Fibroblast of mammary gland (primary cell): ENCODE results near the gene GPR63.
"Not testable (repeated sequence)": the region's sequence is repeated elsewhere in the genome, so short reads cannot be mapped to it uniquely, and the experiment has no call there.

Source experiments
- DNase-seq: peaks from one replicate; pipeline ENCODE4 v3.0.0-alpha.2; 2010; ENCODE audit warnings: low read depth
- H3K4me3 ChIP-seq: 2 replicates; pipeline ENCODE4 v1.5.1; 2011; ENCODE audit warnings: low read depth, mild to moderate bottlenecking, low read length, moderate library complexity; ENCODE audit not compliant: control insufficient read depth
- TF ChIP-seq, protein P1 (sequence below): conservative IDR thresholded peaks from 2 replicates; pipeline ENCODE4 v1.5.1; 2011; ENCODE audit warnings: low read depth, low read length, inconsistent platforms; ENCODE audit not compliant: control insufficient read depth, insufficient read depth

Gene GPR63

DNA sequence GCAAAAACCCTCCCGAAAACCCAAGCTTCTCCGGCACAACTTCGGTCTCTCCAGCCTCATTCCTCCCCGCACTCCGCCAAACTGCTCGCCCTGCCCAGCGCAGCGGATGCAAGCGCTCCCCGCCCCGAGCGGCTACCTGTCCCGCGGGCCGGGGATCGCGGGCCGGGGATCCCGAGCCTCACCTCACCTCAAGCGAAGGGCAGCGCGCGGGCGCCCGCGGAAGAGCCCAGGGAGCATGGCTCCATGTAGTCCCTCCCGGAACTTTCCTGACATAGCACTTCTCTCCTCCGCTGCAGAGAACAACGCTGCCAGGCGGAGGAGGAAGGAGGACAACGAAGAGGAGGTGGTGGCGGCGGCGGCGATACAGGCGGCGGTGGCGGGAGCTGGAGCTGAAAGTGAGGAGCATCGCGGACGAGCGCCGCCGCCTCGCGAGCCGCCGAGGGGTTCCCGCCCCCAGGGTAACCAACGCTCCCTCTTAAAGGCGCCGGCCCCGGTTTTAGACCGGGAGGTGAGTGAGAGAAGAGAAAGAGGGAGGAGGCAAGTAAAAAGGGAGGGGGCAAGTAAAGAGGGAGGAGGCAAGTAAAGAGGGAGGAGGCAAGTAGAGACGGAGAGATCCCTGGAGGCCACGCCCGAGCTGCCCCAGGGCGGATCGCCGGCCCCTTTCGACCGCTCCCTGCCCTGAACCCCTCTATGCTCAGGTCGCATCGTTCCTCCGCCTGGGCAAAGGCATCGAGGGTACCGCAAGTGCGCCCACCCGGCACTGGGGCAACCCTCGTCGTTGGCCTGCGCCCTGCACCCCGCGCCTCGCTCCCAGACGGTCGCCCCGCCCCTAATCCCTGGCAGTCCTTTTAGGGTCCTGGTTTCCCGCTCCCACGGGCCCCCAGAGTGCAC is at the start of gene GPR63:
Gene GPR63, minus strand, starts transcription at position 397 of the 891 bp plus-strand sequence. CDS start 37,746 bp downstream, outside the sequence.
- TF ChIP-seq, protein P1, sequence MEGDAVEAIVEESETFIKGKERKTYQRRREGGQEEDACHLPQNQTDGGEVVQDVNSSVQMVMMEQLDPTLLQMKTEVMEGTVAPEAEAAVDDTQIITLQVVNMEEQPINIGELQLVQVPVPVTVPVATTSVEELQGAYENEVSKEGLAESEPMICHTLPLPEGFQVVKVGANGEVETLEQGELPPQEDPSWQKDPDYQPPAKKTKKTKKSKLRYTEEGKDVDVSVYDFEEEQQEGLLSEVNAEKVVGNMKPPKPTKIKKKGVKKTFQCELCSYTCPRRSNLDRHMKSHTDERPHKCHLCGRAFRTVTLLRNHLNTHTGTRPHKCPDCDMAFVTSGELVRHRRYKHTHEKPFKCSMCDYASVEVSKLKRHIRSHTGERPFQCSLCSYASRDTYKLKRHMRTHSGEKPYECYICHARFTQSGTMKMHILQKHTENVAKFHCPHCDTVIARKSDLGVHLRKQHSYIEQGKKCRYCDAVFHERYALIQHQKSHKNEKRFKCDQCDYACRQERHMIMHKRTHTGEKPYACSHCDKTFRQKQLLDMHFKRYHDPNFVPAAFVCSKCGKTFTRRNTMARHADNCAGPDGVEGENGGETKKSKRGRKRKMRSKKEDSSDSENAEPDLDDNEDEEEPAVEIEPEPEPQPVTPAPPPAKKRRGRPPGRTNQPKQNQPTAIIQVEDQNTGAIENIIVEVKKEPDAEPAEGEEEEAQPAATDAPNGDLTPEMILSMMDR, result no peak
- H3K4me3 ChIP-seq, result peak within 1 kb of the TSS; percentile 56
- peak; percentile 50 for DNase-seq

DNA sequence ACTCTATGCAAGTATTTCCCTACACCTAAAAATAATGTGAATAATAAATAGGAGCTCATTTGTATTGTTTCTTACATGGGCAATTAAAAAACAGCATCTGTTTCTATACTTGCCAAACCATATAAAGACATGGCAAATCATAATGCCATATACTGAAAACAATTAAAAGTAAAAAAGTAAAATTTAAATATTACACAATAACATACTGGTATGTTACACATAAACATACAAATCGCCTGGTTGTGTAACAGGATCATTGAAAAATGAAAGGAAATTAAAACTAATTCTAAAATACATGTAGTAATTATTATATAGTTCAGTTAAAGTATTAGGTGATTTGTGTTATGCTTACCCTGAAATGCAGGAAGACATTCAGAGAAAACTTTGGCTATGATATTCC is 49.2 kb upstream of the GPR63 start:
- H3K4me3 ChIP-seq, result no peak overlapping the region
- TF ChIP-seq, protein P1, result no peak
- DNase-seq, result no peak

GRCh38 chr6:96885187-96885631 is 47.9 kb upstream of the GPR63 start:
- not testable (repeated sequence) for DNase-seq

DNA sequence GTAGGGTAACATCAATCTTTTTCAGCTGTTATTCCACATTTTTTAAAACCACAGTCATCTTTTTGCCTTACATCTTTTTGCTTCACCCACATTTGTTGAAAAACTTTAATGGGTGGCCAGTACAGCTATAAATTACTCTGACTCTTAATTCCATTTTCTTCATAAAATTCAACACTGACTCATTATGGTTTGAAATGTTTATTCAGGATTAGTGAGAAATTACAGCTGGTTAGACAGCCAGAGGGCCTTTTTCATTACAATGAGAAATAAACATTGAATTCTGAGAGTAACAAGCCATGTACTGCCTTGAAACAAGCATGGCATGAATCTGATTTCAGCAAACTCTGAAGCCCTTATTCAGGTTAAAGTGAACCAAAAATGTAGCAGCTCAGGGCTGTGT is 40.9 kb upstream of the GPR63 start:
- DNase-seq, result no peak
- no peak overlapping the region for H3K4me3 ChIP-seq
- TF ChIP-seq, protein P1, result no peak

More at GRCh38 chr6:96885187-96885631, 47.9 kb upstream of the GPR63 start:
- not testable (repeated sequence) for H3K4me3 ChIP-seq

DNA sequence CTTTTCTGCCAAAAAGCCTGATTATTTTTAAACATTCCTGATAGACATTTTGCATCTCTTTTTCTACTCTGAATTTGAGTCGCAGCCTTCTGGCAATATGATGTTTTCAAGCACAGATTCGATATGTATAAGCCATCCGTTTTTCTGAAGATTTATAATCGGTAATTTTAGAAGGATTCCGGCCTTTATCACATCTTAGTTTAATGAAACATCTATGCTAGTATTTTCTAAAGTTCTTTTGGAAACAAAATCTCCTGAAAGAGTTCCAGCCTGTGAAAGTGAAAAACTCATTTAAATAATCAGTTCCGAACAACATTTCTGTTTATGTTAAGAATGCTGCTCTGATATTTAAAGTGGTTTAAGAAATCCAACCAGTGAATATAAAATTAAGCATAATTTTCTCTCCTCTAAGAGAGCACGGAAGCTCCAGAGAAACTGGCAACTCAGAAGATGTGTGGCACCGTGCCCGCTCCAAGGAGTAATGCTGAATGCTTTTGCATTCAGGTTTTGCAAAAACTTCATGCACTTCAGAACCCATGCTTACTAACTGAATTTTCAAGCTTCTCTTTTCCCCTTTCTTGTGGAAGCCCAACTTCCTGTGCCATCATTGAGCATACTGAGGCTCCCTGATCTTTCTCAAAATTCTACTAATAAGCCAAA is 39.7 kb upstream of the GPR63 start:
- TF ChIP-seq, protein P1, result no peak
- no peak for DNase-seq
- no peak overlapping the region for H3K4me3 ChIP-seq

DNA sequence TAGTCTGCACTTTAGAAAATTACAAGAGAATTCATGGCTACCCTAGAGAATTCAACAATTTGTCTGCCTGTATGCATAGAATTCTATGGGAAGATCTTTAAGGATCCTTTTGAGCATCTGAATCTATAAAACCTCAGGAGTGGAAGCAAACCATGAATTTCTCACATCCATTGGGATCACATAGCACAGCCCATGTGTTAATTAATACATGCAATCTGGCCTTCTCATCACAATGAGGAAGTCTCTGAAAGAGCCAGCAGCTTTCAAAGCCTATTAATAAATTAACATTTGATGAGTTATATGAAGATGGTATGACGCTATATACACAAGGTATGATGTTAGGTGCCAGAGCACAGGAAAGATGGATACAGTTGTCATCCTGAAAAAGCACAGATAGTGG is 35.7 kb upstream of the GPR63 start:
- H3K4me3 ChIP-seq, result no peak overlapping the region
- TF ChIP-seq, protein P1, result no peak
- DNase-seq, result no peak

DNA sequence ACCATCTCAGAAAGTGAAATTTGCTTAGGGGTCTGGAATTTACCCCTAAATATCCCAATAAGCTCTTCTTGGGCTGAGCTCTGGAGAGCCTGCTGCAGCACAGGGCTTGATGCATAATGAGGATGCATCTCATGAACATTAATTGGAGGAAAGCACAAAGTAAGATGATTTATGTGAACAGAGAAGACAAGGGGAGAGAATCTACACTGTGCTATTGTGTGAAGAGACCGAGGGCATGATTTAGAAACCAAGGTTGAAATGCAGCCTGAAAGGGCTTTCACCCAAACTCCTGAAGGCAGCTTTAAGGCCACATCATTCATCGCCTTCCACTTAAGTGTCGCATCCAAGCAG is 27.8 kb upstream of the GPR63 start:
- no peak for DNase-seq
- TF ChIP-seq, protein P1, result no peak
- no peak overlapping the region for H3K4me3 ChIP-seq
